Upper lobe of right lung (tissue), 1 donor: Measurements from ENCODE around the gene MXRA7. TPM values are rescaled to one million over a fixed set of nuclear protein-coding genes. Genes with fewer than 3 reads are reported as not detected.

ENCODE experiments used
- ATAC-seq: fragments of 200-7000 bp; cut with Tn5 transposase; one replicate; pipeline ENCODE4 v1.9.1; 2020; ENCODE audit warnings: mild to moderate bottlenecking, moderate library complexity
- DNase-seq: peaks from one replicate; pipeline ENCODE4 v3.0.0-alpha.2; 2020
- H3K27ac ChIP-seq: fragments of 200-600 bp; one replicate; pipeline ENCODE4 v1.8.0; 2022
- H3K27me3 ChIP-seq: fragments of 200-600 bp; one replicate; pipeline ENCODE4 v1.8.0; 2022; ENCODE audit warnings: mild to moderate bottlenecking
- H3K36me3 ChIP-seq: fragments of 200-600 bp; one replicate; pipeline ENCODE4 v1.8.0; 2022
- H3K4me1 ChIP-seq: fragments of 200-600 bp; one replicate; pipeline ENCODE4 v1.8.0; 2022
- H3K4me3 ChIP-seq: fragments of 200-600 bp; one replicate; pipeline ENCODE4 v1.8.0; 2022; ENCODE audit warnings: mild to moderate bottlenecking
- H3K9me3 ChIP-seq: fragments of 200-600 bp; one replicate; pipeline ENCODE4 v1.8.0; 2022
- intact Hi-C: fragments of 100-400 bp; cut with DNase I; formaldehyde crosslinking; loops from one replicate; pipeline ENCODE4 v1.11.0; 2022
- total RNA-seq: library from RNA; stranded (reverse); fragmentation: NEBNext Ultra II Directional; extraction: Animal tissue kit (Norgen Biotek cat#: 25700); gene quantifications from one replicate; pipeline ENCODE4 v1.2.1, GENCODE V29; 2021
- TF ChIP-seq, protein P1 (sequence below): fragments of 200-600 bp; IDR thresholded peaks from one replicate; pipeline ENCODE4 v1.8.0; 2022; ENCODE audit warnings: antibody characterized with exemption
- donor health status: DM: no; HTN: yes; CAD: no; lungs with severe emphysema.

MXRA7 gene
- total RNA-seq, 1 donor from 2014 or later, result 159 TPM

DNA sequence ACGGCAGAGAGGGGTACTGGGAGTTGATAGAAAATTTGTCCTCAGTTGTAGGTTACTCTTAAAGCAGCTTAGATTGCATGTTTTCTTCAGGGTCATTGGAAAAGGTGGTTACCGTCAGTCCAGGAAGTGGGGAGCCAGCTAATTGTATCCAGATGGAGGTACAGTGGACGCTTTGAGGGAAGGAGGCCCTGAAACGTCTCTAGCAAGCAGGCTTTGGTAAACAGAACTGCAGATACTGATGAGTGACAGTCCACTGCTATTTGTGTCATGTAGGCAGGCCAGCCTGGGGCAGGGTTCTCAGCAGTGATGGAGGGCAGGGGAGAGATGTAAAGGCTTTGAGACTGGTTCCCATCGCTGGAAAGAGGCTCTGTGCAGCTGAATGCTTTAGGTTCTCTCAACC lies 37.0 kb downstream of the MXRA7 start:
- ATAC-seq, result no peak
- Histone ChIP-seq H3K4me1 (peaks cover 17% of the 10 kb centered on the region), H3K9me3 (no peaks in the 10 kb centered on the region)

DNA sequence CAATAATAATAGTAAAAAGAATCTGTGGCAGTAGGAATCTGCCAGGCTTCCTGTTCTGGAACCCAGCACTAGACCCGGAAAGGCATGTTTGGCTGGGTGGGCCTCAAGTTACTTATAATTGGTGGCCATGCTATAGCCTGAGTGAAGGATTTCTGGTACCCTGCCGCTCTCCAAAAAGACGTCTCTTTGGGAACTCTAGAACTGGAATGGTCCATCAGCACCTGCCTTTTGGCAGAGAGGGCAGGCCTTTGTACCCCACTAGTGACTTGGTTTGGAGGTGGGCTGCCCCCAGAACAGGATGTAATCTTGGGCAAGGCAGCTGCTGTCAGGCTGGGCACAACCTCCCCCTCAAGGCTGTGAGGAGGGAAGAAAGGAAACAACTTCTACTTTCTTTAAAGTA lies 37.9 kb downstream of the MXRA7 start:
- Histone ChIP-seq H3K36me3 (peaks cover 12% of the 10 kb centered on the region), H3K4me1 (peaks cover 17% of the 10 kb centered on the region), H3K9me3 (no peaks in the 10 kb centered on the region), H3K27me3 (no peaks in the 10 kb centered on the region), H3K4me3 (no peak overlapping the region), H3K27ac (no peak overlapping the region)
- TF ChIP-seq, protein P1, sequence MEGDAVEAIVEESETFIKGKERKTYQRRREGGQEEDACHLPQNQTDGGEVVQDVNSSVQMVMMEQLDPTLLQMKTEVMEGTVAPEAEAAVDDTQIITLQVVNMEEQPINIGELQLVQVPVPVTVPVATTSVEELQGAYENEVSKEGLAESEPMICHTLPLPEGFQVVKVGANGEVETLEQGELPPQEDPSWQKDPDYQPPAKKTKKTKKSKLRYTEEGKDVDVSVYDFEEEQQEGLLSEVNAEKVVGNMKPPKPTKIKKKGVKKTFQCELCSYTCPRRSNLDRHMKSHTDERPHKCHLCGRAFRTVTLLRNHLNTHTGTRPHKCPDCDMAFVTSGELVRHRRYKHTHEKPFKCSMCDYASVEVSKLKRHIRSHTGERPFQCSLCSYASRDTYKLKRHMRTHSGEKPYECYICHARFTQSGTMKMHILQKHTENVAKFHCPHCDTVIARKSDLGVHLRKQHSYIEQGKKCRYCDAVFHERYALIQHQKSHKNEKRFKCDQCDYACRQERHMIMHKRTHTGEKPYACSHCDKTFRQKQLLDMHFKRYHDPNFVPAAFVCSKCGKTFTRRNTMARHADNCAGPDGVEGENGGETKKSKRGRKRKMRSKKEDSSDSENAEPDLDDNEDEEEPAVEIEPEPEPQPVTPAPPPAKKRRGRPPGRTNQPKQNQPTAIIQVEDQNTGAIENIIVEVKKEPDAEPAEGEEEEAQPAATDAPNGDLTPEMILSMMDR, result no peak
- intact Hi-C loops, result no loop called here
- ATAC-seq (no peak), DNase-seq (no peak)

More for the DNA sequence above, 37.0 kb downstream of the MXRA7 start:
- intact Hi-C loops, result no loop called here
- Histone ChIP-seq H3K27me3 (no peaks in the 10 kb centered on the region), H3K4me3 (no peak overlapping the region), H3K36me3 (peaks cover 12% of the 10 kb centered on the region), H3K27ac (no peak overlapping the region)
- DNase-seq, result no peak
- TF ChIP-seq, protein P1, result no peak

DNA sequence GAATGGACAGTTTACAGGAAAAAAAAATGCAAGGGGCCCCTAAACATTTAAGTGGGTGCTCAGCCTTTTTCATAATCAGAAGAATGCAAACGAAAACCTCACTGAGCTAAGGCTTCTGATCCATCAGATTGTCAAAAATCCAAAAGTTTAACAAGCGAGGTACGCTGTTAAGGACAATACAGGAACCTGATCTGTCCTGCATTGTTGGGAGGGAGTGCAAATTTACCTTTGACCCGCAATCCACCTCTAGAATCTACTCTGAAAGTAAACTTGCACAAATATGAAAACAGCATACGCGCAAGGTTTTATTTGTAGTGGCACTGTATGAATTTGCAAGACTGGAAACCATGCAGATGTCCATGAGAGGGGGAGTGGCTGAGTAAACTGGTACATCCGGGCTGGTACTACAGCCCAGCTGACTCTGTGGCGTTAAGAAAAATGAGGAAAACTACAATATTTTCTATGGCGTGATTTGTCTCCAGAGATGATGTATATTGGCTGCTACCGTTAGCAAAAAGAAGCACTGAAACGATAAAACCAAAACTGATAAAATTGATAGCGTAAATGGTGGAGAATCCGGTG lies 38.4 kb downstream of the MXRA7 start:
- Histone ChIP-seq H3K36me3 (peaks cover 8% of the 10 kb centered on the region), H3K4me3 (peak overlapping the region; percentile 67), H3K27ac (peak overlapping the region; percentile 78), H3K9me3 (no peaks in the 10 kb centered on the region), H3K27me3 (no peaks in the 10 kb centered on the region), H3K4me1 (peaks cover 17% of the 10 kb centered on the region)
- no peak for DNase-seq
- intact Hi-C loops, result no loop called here
- TF ChIP-seq, protein P1, result no peak
- ATAC-seq, result no peak

DNA sequence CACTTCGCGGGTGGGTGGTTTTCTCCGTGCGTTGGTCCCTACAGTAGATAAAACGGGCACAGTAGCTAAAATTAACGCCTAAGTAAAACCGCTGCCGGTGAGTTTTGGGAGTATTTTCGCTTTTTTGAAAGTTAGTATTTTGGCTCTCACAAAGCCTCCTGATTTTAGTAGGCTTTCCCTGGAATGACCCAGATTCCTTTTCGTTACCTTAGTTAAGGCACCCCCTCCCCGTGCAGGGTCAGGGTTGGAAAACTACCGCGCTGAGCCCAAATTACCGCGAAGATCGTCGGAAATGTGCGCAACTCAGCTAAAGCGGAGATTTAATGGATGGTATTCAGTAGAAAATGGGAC lies 38.9 kb downstream of the MXRA7 start:
- no peak for ATAC-seq
- TF ChIP-seq, protein P1, result no peak
- Histone ChIP-seq H3K4me3 (peak overlapping the region; percentile 67), H3K9me3 (no peaks in the 10 kb centered on the region), H3K36me3 (peaks cover 3% of the 10 kb centered on the region), H3K27ac (peak overlapping the region; percentile 78), H3K4me1 (peaks cover 17% of the 10 kb centered on the region), H3K27me3 (no peaks in the 10 kb centered on the region)
- no peak for DNase-seq
- intact Hi-C loops, result no loop called here

DNA sequence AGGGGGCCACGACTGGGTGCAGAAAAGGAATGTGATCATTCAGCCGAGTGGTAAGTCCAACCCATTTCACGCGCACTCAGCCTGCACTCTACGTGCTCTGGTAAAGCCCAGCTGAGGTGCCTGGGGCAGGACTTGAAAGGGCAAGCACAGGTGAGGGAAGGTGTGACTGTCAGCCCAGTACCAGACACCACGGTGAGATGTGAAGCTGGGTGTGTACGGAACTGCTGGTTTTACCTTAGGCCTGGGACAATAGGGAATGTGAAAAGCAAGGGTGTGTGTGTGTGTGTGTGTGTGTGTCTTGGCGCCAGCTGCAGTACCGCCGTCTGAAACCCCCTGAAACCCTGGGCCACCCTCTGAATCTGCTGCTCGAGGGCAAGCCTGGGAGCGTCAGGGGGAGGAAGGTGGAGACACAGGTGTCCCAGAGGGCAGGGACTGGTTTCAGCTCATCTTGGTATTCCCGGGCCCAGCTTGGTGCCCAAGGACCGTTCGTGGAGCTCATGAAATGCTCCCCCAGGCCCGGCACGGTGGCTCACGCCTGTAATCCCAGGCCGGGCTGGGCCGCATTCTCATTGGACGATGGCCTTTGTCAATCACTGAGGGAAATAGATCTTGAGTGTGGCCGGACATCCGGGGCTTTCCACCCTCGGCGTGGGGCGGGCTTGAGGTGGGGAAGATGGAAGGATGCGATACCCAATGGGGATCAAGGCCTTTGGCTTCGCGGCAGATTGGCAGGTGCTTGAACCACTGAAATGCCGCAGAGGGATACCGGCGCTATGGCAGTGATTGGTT lies 39.4 kb downstream of the MXRA7 start:
- Histone ChIP-seq H3K27ac (peak overlapping the region; percentile 80), H3K36me3 (no peaks in the 10 kb centered on the region), H3K27me3 (no peaks in the 10 kb centered on the region), H3K4me1 (peaks cover 17% of the 10 kb centered on the region), H3K9me3 (no peaks in the 10 kb centered on the region), H3K4me3 (peak overlapping the region; percentile 67)
- DNase-seq (peak; percentile 100), ATAC-seq (peak; percentile 98)
- TF ChIP-seq, protein P1, result no peak
- intact Hi-C loops, result no loop called here
